ENCODE data around the gene ZC3H12D.
"Not testable (repeated sequence)": the region's sequence is repeated elsewhere in the genome, so short reads cannot be mapped to it uniquely, and the experiment has no call there.

ZC3H12D gene

GRCh38 chr6:149457316-149457884 is 27.4 kb downstream of the ZC3H12D start:
- no peak for DNase-seq

- DNase-seq, result no peak
Observed at GRCh38 chr6:149456311-149457021, 28.3 kb downstream of the ZC3H12D start.

GRCh38 chr6:149455031-149455732 is 29.6 kb downstream of the ZC3H12D start:
- DNase-seq, result no peak

GRCh38 chr6:149454346-149454848 is 30.4 kb downstream of the ZC3H12D start:
- DNase-seq, result no peak

GRCh38 chr6:149453597-149454345 is 31.0 kb downstream of the ZC3H12D start:
- DNase-seq, result no peak

- no peak for DNase-seq
Observed at GRCh38 chr6:149452037-149452939, 32.5 kb downstream of the ZC3H12D start.

- no peak for DNase-seq
Observed at GRCh38 chr6:149451376-149452036, 33.3 kb downstream of the ZC3H12D start.

GRCh38 chr6:149450679-149451375 is 34.0 kb downstream of the ZC3H12D start:
- no peak for DNase-seq

GRCh38 chr6:149449831-149450678 is 34.8 kb downstream of the ZC3H12D start:
- no peak for DNase-seq

GRCh38 chr6:149448821-149449453 is 35.9 kb downstream of the ZC3H12D start:
- DNase-seq, result no peak

GRCh38 chr6:149446791-149447376 is 37.9 kb downstream of the ZC3H12D start:
- DNase-seq, result no peak

GRCh38 chr6:149445573-149445972 is 39.2 kb downstream of the ZC3H12D start:
- DNase-seq, result no peak

GRCh38 chr6:149445095-149445466 is 39.7 kb downstream of the ZC3H12D start:
- no peak for DNase-seq

GRCh38 chr6:149444360-149445094 is 40.3 kb downstream of the ZC3H12D start:
- DNase-seq, result not testable (repeated sequence)

GRCh38 chr6:149443411-149444181 is 41.2 kb downstream of the ZC3H12D start:
- DNase-seq, result no peak

- no peak for DNase-seq
Observed at GRCh38 chr6:149441740-149442139, 43.1 kb downstream of the ZC3H12D start.

Measured in activated CD4-positive, CD25-positive, alpha-beta regulatory T cell treated with anti-CD3 and anti-CD28 coated beads, Interleukin-2, amount 50 U/mL, for 72 hours (primary cell).